ENCODE measurements around the gene OSGEP.
A peak's percentile ranks its signal among the peaks of the same experiment; 100 is the strongest.

OSGEP gene

GRCh38 chr14:20412411-20412810 is 42.2 kb downstream of the OSGEP start:
- H3K9me3 ChIP-seq (replicated peaks; ENCODE audit: low read length) = no peaks in the 10 kb centered on the region
- no peaks in the 10 kb centered on the region for H3K27me3 ChIP-seq (ENCODE audit: control insufficient read depth, insufficient read depth, low read length)
- H3K9ac ChIP-seq (ENCODE audit: low read depth, low read length) = peak overlapping the region; percentile 97
- H3K36me3 ChIP-seq (ENCODE audit: insufficient read depth, low read length) = peaks cover 10% of the 10 kb centered on the region
- peak overlapping the region; percentile 98 for H3K4me3 ChIP-seq (ENCODE audit: low read length)
- peak overlapping the region; percentile 92 for H3K4me2 ChIP-seq (ENCODE audit: low read length)
- peaks cover 20% of the 10 kb centered on the region for H3K4me1 ChIP-seq (ENCODE audit: control insufficient read depth, insufficient read depth, low read length)

DNA sequence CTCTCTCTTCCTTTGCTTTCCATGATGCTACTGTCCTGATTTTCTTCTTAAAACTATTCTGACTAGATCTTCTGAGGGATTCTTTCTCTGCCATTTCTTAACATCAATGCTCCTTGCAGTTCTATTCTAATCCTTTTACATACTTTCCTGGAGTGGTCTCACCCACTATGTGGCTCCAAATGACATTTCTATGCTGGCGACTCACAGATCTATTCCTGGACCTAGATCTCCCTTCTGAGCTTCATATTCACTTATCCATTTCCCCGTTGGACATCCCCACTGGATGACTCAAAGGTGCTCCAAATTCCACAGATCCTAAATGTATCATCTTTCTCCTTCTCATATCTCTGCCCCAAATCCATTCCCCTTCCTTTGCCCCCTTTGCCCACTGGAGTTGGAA is 45.4 kb downstream of the OSGEP start:
- peaks cover 39% of the 10 kb centered on the region for H3K36me3 ChIP-seq (ENCODE audit: insufficient read depth, low read length)
- H3K4me1 ChIP-seq (ENCODE audit: control insufficient read depth, insufficient read depth, low read length) = peaks cover 20% of the 10 kb centered on the region
- no peaks in the 10 kb centered on the region for H3K9me3 ChIP-seq (replicated peaks; ENCODE audit: low read length)
- H3K4me2 ChIP-seq (ENCODE audit: low read length) = peak overlapping the region; percentile 16
- no peaks in the 10 kb centered on the region for H3K27me3 ChIP-seq (ENCODE audit: control insufficient read depth, insufficient read depth, low read length)
- no peak overlapping the region for H3K4me3 ChIP-seq (ENCODE audit: low read length)
- H3K9ac ChIP-seq (ENCODE audit: low read depth, low read length) = no peak overlapping the region

GRCh38 chr14:20403521-20403920 is 51.1 kb downstream of the OSGEP start:
- H3K4me1 ChIP-seq (ENCODE audit: control insufficient read depth, insufficient read depth, low read length) = peaks cover 7% of the 10 kb centered on the region
- no peaks in the 10 kb centered on the region for H3K9me3 ChIP-seq (replicated peaks; ENCODE audit: low read length)
- no peak overlapping the region for H3K4me2 ChIP-seq (ENCODE audit: low read length)
- no peak overlapping the region for H3K4me3 ChIP-seq (ENCODE audit: low read length)
- H3K9ac ChIP-seq (ENCODE audit: low read depth, low read length) = no peak overlapping the region
- H3K36me3 ChIP-seq (ENCODE audit: insufficient read depth, low read length) = peaks cover 78% of the 10 kb centered on the region
- H3K27me3 ChIP-seq (ENCODE audit: control insufficient read depth, insufficient read depth, low read length) = no peaks in the 10 kb centered on the region

DNA sequence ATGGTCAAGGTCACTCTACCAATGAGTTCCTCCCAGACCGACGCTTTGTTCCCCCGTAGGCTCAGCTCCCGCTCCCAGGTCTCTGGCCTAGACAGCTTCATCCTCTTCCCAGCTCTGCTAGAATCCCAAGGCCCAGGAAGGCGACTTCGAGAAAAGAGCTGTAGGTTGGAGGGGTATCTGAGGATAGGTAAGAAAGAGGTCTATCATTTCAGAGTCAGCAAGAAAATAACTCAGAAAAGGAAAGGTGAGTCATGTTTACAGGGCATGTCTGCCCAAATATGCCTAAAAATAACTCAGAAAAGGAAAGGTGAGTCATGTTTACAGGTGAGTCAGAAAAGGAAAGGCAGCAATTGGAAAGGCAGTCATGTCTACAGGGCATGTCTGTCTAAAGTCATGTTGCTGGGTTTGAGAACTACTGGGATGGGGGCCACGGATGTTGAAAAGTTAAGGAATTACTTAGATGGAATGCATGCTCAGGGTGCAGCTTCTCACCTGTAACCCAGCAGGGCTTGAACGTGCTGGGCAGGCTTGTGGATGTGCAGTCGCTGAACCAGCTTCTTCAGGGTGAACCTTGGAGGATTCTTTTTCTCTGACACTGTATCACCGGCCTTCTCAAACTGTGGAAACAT is 53.5 kb downstream of the OSGEP start:
- peaks cover 70% of the 10 kb centered on the region for H3K36me3 ChIP-seq (ENCODE audit: insufficient read depth, low read length)
- no peak overlapping the region for H3K9ac ChIP-seq (ENCODE audit: low read depth, low read length)
- H3K4me3 ChIP-seq (ENCODE audit: low read length) = no peak overlapping the region
- H3K4me1 ChIP-seq (ENCODE audit: control insufficient read depth, insufficient read depth, low read length) = peaks cover 7% of the 10 kb centered on the region
- H3K4me2 ChIP-seq (ENCODE audit: low read length) = no peak overlapping the region
- no peaks in the 10 kb centered on the region for H3K27me3 ChIP-seq (ENCODE audit: control insufficient read depth, insufficient read depth, low read length)
- no peaks in the 10 kb centered on the region for H3K9me3 ChIP-seq (replicated peaks; ENCODE audit: low read length)

- Histone ChIP-seq H3K9me3 (replicated peaks; ENCODE audit: low read length) (no peaks in the 10 kb centered on the region), H3K27me3 (ENCODE audit: control insufficient read depth, insufficient read depth, low read length) (no peaks in the 10 kb centered on the region), H3K9ac (ENCODE audit: low read depth, low read length) (no peak overlapping the region), H3K4me3 (ENCODE audit: low read length) (no peak overlapping the region), H3K4me1 (ENCODE audit: control insufficient read depth, insufficient read depth, low read length) (peaks cover 7% of the 10 kb centered on the region), H3K4me2 (ENCODE audit: low read length) (no peak overlapping the region), H3K36me3 (ENCODE audit: insufficient read depth, low read length) (peaks cover 72% of the 10 kb centered on the region)
Observed at GRCh38 chr14:20400589-20400964, 54.0 kb downstream of the OSGEP start.

DNA sequence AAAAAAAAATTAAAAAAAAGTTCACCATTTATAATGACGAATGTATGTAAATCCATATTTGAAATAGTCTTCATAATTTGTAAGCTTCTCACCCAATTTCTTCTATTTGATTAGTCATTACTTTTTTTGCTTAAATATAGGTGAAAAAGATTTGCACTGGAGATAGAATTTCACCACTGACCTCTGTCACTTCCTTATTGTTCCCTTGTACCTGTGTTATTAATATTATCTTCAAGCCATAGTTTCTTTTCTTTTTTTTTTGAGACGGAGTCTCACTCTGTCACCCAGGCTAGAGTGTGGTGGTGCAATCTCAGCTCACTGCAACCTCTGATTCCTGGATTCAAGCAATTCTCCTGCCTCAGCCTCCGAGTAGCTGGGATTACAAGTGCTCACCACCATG is 57.1 kb downstream of the OSGEP start:
- Histone ChIP-seq H3K36me3 (ENCODE audit: insufficient read depth, low read length) (peaks cover 64% of the 10 kb centered on the region), H3K4me3 (ENCODE audit: low read length) (no peak overlapping the region), H3K27me3 (ENCODE audit: control insufficient read depth, insufficient read depth, low read length) (no peaks in the 10 kb centered on the region), H3K9ac (ENCODE audit: low read depth, low read length) (no peak overlapping the region), H3K4me2 (ENCODE audit: low read length) (no peak overlapping the region), H3K9me3 (replicated peaks; ENCODE audit: low read length) (no peaks in the 10 kb centered on the region), H3K4me1 (ENCODE audit: control insufficient read depth, insufficient read depth, low read length) (peaks cover 7% of the 10 kb centered on the region)

Small RNA genes lying within 50 kb of the gene (small RNA-seq; reads per million reads assigned to genes)
- 0.77 reads per million, percentile 14 among the genes with 10 or more reads in this experiment for gene RNA5SP382
